Common myeloid progenitor, CD34-positive (primary cell): ENCODE results near the gene EIF3D.

Experiments
- CTCF ChIA-PET: fragments of 350-600 bp; sonication (Branson Sonifier 250); formaldehyde crosslinking; loops from one replicate; lab custom pipeline; 2021; ENCODE audit warnings: antibody characterized with exemption; lab: Charles Lee
- POLR2A ChIA-PET: fragments of 350-600 bp; sonication (Branson Sonifier 250); formaldehyde crosslinking; loops from one replicate; lab custom pipeline; 2021; ENCODE audit warnings: antibody characterized with exemption; lab: Charles Lee
- DNase-seq, 3 donors: peaks; one replicate each; pipeline versions ENCODE4 v3.0.0 to v3.0.0-alpha.2; 2013
- H3K27ac ChIP-seq, 2 experiments: 1 replicate in 1 of 2; 2 replicates in 1 of 2; pipeline ENCODE4 v1.7.0; 2013; ENCODE audit warnings: inconsistent platforms in 2 of 2, low read length in 2 of 2, mild to moderate bottlenecking in 2 of 2, low read depth in 1 of 2, moderate library complexity in 1 of 2; ENCODE audit not compliant: severe bottlenecking in 2 of 2, insufficient read depth in 1 of 2, poor library complexity in 1 of 2
- H3K27me3 ChIP-seq, 5 experiments: replicated peaks in 2 of 5; 1 replicate in 3 of 5; 2 replicates in 2 of 5; pipeline versions ENCODE4 v1.6.1 to v1.7.0; 2013; ENCODE audit warnings: low read length in 4 of 5, mild to moderate bottlenecking in 2 of 5, moderate library complexity in 2 of 5, inconsistent platforms in 1 of 5; ENCODE audit not compliant: insufficient read depth in 5 of 5, control insufficient read depth in 4 of 5
- H3K36me3 ChIP-seq, 4 experiments: 1 replicate in 2 of 4; 2 replicates in 2 of 4; pipeline versions ENCODE4 v1.6.1 to v1.7.0; 2013; ENCODE audit warnings: low read length in 3 of 4, control low read depth in 1 of 4, mild to moderate bottlenecking in 1 of 4; ENCODE audit not compliant: control insufficient read depth in 4 of 4, insufficient read depth in 4 of 4
- H3K4me1 ChIP-seq, 4 experiments: 1 replicate in 3 of 4; 2 replicates in 1 of 4; pipeline versions ENCODE4 v1.6.1 to v1.7.1; 2013; ENCODE audit warnings: low read length in 3 of 4, mild to moderate bottlenecking in 3 of 4, control low read depth in 1 of 4, inconsistent platforms in 1 of 4, moderate library complexity in 1 of 4; ENCODE audit not compliant: control insufficient read depth in 4 of 4, insufficient read depth in 4 of 4; ENCODE audit errors: control extremely low read depth in 1 of 4
- H3K4me3 ChIP-seq, 7 experiments: 1 replicate in 4 of 7; 2 replicates in 3 of 7; pipeline versions ENCODE4 v1.5.1 to v1.7.0; 2013; ENCODE audit warnings: mild to moderate bottlenecking in 7 of 7, low read length in 6 of 7, moderate library complexity in 6 of 7, inconsistent platforms in 2 of 7, low read depth in 2 of 7, control low read depth in 1 of 7; ENCODE audit not compliant: insufficient read depth in 4 of 7, control insufficient read depth in 1 of 7; ENCODE audit errors: extremely low read depth in 1 of 7
- H3K9me3 ChIP-seq, 5 experiments: 1 replicate in 4 of 5; 2 replicates in 1 of 5; pipeline versions ENCODE4 v1.6.1 to v1.7.1; 2013; ENCODE audit warnings: low read length in 4 of 5, mild to moderate bottlenecking in 2 of 5, inconsistent platforms in 1 of 5, low read depth in 1 of 5, moderate library complexity in 1 of 5; ENCODE audit not compliant: control insufficient read depth in 4 of 5, insufficient read depth in 2 of 5; ENCODE audit errors: control extremely low read depth in 1 of 5
- WGBS: methylation state at CpG from one replicate; pipeline ENCODE4 v1.1.5; 2013; ENCODE audit not compliant: insufficient coverage; 5-methylcytosine and 5-hydroxymethylcytosine counted together

Gene EIF3D

DNA sequence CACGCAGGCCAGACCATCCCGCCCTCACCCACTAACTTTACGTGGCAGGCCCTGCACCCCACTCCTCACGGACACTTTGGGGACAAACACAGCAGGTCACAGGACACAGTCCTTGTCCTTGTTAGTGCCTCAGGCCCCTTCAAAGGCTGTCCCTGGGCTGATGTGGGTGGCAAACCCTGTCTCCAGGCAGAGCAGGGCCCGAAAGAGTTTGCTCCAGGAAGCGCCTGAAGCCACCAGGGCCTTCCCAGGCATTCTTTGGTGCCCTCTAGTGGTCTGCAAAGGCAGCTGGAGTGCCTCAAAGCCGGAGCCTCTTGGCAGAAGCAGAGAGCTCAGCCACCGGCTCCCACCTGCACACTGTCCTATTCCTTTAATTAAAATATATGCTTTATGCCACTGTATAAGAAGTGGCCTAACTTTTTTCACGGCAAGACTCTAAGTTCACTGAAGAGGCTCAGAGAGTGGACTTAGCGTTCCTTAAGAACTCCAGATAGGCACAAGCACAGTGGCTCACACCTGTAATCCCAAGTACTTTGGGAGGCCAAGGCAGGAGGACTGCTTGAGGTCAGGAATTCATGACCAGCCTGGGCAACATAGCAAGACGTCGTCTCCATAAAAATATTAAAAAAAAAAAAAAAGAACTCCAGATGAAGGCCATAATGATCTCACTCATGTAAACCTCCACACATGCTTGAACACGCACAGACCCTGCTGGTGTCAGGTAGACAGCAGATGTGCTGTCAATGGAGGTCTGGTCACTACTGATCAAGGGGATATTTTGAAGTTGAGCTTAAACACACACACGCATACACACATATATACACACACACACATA, 58.6 kb downstream of the EIF3D start:
- no peaks in the 10 kb centered on the region for H3K27me3 ChIP-seq
- H3K4me3 ChIP-seq, result peak overlapping the region in 1 of 7 experiments; percentile 20
- ChIA-PET POLR2A (interaction anchor here (0.6 to 1.1 kb wide), 5 partner anchors 11 to 169 kb away, joined by 3 to 4 read pairs (median 3); partner anchors contain the start of genes MYH9 and TXN2), CTCF (interaction anchor here (0.6 to 7.7 kb wide), 40 partner anchors 8 to 1085 kb away, joined by 3 to 112 read pairs (median 4); partner anchors contain the start of genes MYH9 and TXN2)
- H3K9me3 ChIP-seq, result no peaks in the 10 kb centered on the region
- H3K4me1 ChIP-seq, result peaks cover 3 to 62% (median 49%) of the 10 kb centered on the region in 4 experiments
- 67% methylated on average over 9 of the region's 14 CpGs for WGBS
- peak; percentile 85 to 92 (median 90) for DNase-seq
- peaks cover 2 to 59% (median 30%) of the 10 kb centered on the region in 4 experiments for H3K36me3 ChIP-seq
- peak overlapping the region in 1 of 2 experiments; percentile 38 for H3K27ac ChIP-seq

GRCh38 chr22:36469094-36469710, 59.8 kb downstream of the EIF3D start:
- Histone ChIP-seq H3K4me3 (no peak overlapping the region), H3K9me3 (no peaks in the 10 kb centered on the region), H3K36me3 (peaks cover 0 to 49% (median 23%) of the 10 kb centered on the region in 4 experiments), H3K27me3 (no peaks in the 10 kb centered on the region), H3K4me1 (peaks cover 3 to 69% (median 59%) of the 10 kb centered on the region in 4 experiments), H3K27ac (no peak overlapping the region)
- CTCF ChIA-PET, result interaction anchor here (0.9 to 7.7 kb wide), 24 partner anchors 11 to 191 kb away, joined by 3 to 112 read pairs (median 6); partner anchors contain the start of genes MYH9 and TXN2
- WGBS, result 81% methylated on average over 14 of the region's 14 CpGs
- no peak for DNase-seq
- POLR2A ChIA-PET, result interaction anchor here (0.7 to 1.5 kb wide), 3 partner anchors 82 to 140 kb away, joined by 3 to 5 read pairs (median 3); partner anchors contain the start of gene MYH9

- DNase-seq, result peak; percentile 80 to 95 (median 94)
- H3K9me3 ChIP-seq, result no peaks in the 10 kb centered on the region
- CTCF ChIA-PET, result interaction anchor here (1.0 to 7.7 kb wide), 19 partner anchors 10 to 190 kb away, joined by 3 to 112 read pairs (median 5); partner anchors contain the start of gene MYH9
- H3K27me3 ChIP-seq, result no peaks in the 10 kb centered on the region
- 2% methylated on average over 7 of the region's 7 CpGs for WGBS
- H3K4me1 ChIP-seq, result peaks cover 3 to 72% (median 64%) of the 10 kb centered on the region in 4 experiments
- POLR2A ChIA-PET, result interaction anchor here (1.1 to 1.5 kb wide), 2 partner anchors 81 to 138 kb away, joined by 3 to 5 read pairs; partner anchors contain the start of gene MYH9
- peak overlapping the region in 3 of 7 experiments; percentile 33 to 48 (median 39) for H3K4me3 ChIP-seq
- H3K27ac ChIP-seq, result peak overlapping the region; percentile 46 to 80
- peaks cover 0 to 39% (median 15%) of the 10 kb centered on the region in 4 experiments for H3K36me3 ChIP-seq
Measured at GRCh38 chr22:36467946-36468345, 61.0 kb downstream of the EIF3D start.

- peak overlapping the region in 3 of 7 experiments; percentile 31 to 39 (median 33) for H3K4me3 ChIP-seq
- 49% methylated on average over 8 of the region's 14 CpGs for WGBS
- H3K27ac ChIP-seq, result peak overlapping the region in 1 of 2 experiments; percentile 54
- H3K4me1 ChIP-seq, result peaks cover 3 to 76% (median 68%) of the 10 kb centered on the region in 4 experiments
- ChIA-PET CTCF (interaction anchor here (0.7 to 7.7 kb wide), 18 partner anchors 9 to 189 kb away, joined by 3 to 112 read pairs (median 4); no protein-coding TSS in a partner anchor), POLR2A (interaction anchor here (0.6 to 1.6 kb wide), 4 partner anchors 12 to 124 kb away, joined by 4 to 9 read pairs (median 4); partner anchors contain the start of gene MYH9)
- peaks cover 0 to 32% (median 9%) of the 10 kb centered on the region in 4 experiments for H3K36me3 ChIP-seq
- H3K27me3 ChIP-seq, result no peaks in the 10 kb centered on the region
- H3K9me3 ChIP-seq, result no peaks in the 10 kb centered on the region
- DNase-seq, result peak in 2 of 3 donors; percentile 35 to 51
Measured at GRCh38 chr22:36467042-36467810, 61.7 kb downstream of the EIF3D start.

GRCh38 chr22:36466258-36466657, 62.7 kb downstream of the EIF3D start:
- ChIA-PET POLR2A (interaction anchor here (1.6 kb wide), 1 partner anchor 11 kb away, joined by 9 read pairs; no protein-coding TSS in a partner anchor), CTCF (interaction anchor here (0.7 to 4.5 kb wide), 7 partner anchors 9 to 172 kb away, joined by 3 to 25 read pairs (median 4); no protein-coding TSS in a partner anchor)
- Histone ChIP-seq H3K36me3 (peaks cover 0 to 25% (median 4%) of the 10 kb centered on the region in 4 experiments), H3K4me1 (peaks cover 5 to 83% (median 74%) of the 10 kb centered on the region in 4 experiments), H3K27ac (peak overlapping the region in 1 of 2 experiments; percentile 54), H3K9me3 (no peaks in the 10 kb centered on the region), H3K27me3 (no peaks in the 10 kb centered on the region), H3K4me3 (no peak overlapping the region)
- DNase-seq, result no peak
- WGBS, result 65% methylated on average over 6 of the region's 7 CpGs
